ENCODE measurements around the gene TMEM200B. TPM values are rescaled to one million over a fixed set of nuclear protein-coding genes. Genes with fewer than 3 reads are reported as not detected.

Gene TMEM200B
- total RNA-seq, 1 experiment from 2014 or later, result 12.6 TPM

DNA sequence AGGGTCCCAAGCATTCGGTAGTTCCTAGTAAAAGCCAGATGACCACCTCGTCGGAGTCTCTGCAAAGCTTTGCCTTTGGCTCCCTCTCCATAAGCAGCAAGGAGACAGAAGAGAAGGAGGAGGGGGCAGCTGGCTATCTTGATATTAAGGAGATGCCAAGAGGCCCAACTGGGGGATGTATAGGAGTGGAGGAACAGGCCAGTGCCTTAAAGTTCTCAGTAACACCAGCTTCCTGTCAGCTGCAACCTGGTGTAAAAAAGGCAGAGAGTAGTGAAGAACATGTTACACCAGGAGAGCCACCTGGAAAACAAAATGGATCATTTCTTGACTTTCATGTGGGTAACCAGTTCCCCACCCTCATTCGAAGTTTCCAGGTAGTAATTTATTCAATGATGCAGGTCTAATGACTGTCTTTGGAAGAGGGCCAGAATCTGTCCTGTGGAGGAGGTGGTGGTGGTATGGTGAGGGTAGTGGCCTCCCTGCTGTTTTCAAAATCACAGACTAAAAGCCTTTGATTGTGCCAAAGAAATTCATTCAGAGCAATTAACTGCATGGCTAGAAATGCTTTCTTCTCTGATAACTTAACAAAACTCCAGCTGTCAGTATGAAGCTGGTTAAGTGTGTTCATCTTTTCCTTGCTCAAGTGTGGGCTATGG lies 27.3 kb downstream of the TMEM200B start:
- H3K27ac Mint-ChIP-seq, result peak overlapping the region in 1 of 3 experiments; percentile 28; a peak in 1 of 7 replicates

More for the DNA sequence above, 27.3 kb downstream of the TMEM200B start:
- no peak overlapping the region for H2BK5ac ChIP-seq (ENCODE audit: insufficient read length, low read length)
- Mint-ChIP-seq H3K9me3 (peaks cover 0 to 6% of the 10 kb centered on the region in 2 experiments; a peak in 1 of 5 replicates), H3K27me3 (ENCODE audit: low read depth) (no peaks in the 10 kb centered on the region), H3K4me3 (no peak overlapping the region), H3K36me3 (ENCODE audit: insufficient read depth in 1 of 3, low read depth in 3 of 3) (peaks cover 20 to 37% (median 23%) of the 10 kb centered on the region in 3 experiments; a peak in 6 of 7 replicates), H3K4me1 (peaks cover 9 to 11% of the 10 kb centered on the region in 2 experiments)
- no peaks in the 10 kb centered on the region for H3K9me3 ChIP-seq (ENCODE audit: control insufficient read depth, low read depth, low read length)
- no peak overlapping the region for H3K14ac ChIP-seq (ENCODE audit: insufficient read depth, low read length)
- H4K91ac ChIP-seq (ENCODE audit: insufficient read length, low read depth, low read length), result no peak overlapping the region
- H4K20me1 ChIP-seq (ENCODE audit: control insufficient read depth, insufficient read depth, insufficient read length), result no peaks in the 10 kb centered on the region
- H3K56ac ChIP-seq (ENCODE audit: insufficient read length, low read depth, low read length), result no peak overlapping the region
- no CpG with 5 or more reads among the region's 4 CpGs for WGBS (ENCODE audit: extremely low coverage, insufficient read length, low lambda C conversion rate)
- H3K9ac ChIP-seq (ENCODE audit: extremely low read depth, insufficient read length, low read length), result no peak overlapping the region
- H2AFZ ChIP-seq (ENCODE audit: low read length), result no peak overlapping the region
- no peak overlapping the region for H3K4ac ChIP-seq (ENCODE audit: low read depth, low read length)
- no peak overlapping the region for H3T11ph ChIP-seq (ENCODE audit: low read length)
- H3K23me2 ChIP-seq (ENCODE audit: insufficient read length, low read depth, low read length, poor library complexity, severe bottlenecking), result no peaks in the 10 kb centered on the region
- H3K18ac ChIP-seq (ENCODE audit: insufficient read length, low read depth, low read length), result no peak overlapping the region
- no peak overlapping the region for H2BK20ac ChIP-seq (ENCODE audit: low read depth, low read length, poor library complexity, severe bottlenecking)
- no peak overlapping the region for H4K8ac ChIP-seq (replicated peaks; ENCODE audit: insufficient read length, low read depth, low read length)
- no peaks in the 10 kb centered on the region for H3K4me1 ChIP-seq (ENCODE audit: insufficient read depth, low read length)
- H2BK15ac ChIP-seq (ENCODE audit: low read depth, low read length), result no peak overlapping the region
- no peak overlapping the region for H4K5ac ChIP-seq (ENCODE audit: insufficient read length, low read depth, low read length)
- H2BK12ac ChIP-seq (ENCODE audit: insufficient read length, low read depth, low read length), result no peak overlapping the region
- DNase-seq, result no peak
- H3K27ac ChIP-seq (ENCODE audit: insufficient read length, low read depth, low read length), result no peak overlapping the region
- no peaks in the 10 kb centered on the region for H3K79me1 ChIP-seq (ENCODE audit: insufficient read depth, low read depth, low read length, poor library complexity, severe bottlenecking)
- no peaks in the 10 kb centered on the region for H3K79me2 ChIP-seq (ENCODE audit: insufficient read depth, low read length)
- no peak overlapping the region for H2AK5ac ChIP-seq (ENCODE audit: insufficient read length, low read length)
- H3K23ac ChIP-seq (ENCODE audit: insufficient read length, low read depth, low read length), result no peak overlapping the region
- H3K4me2 ChIP-seq (ENCODE audit: insufficient read depth, insufficient read length, low read length), result no peak overlapping the region
- TF ChIP-seq, protein P1, sequence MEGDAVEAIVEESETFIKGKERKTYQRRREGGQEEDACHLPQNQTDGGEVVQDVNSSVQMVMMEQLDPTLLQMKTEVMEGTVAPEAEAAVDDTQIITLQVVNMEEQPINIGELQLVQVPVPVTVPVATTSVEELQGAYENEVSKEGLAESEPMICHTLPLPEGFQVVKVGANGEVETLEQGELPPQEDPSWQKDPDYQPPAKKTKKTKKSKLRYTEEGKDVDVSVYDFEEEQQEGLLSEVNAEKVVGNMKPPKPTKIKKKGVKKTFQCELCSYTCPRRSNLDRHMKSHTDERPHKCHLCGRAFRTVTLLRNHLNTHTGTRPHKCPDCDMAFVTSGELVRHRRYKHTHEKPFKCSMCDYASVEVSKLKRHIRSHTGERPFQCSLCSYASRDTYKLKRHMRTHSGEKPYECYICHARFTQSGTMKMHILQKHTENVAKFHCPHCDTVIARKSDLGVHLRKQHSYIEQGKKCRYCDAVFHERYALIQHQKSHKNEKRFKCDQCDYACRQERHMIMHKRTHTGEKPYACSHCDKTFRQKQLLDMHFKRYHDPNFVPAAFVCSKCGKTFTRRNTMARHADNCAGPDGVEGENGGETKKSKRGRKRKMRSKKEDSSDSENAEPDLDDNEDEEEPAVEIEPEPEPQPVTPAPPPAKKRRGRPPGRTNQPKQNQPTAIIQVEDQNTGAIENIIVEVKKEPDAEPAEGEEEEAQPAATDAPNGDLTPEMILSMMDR (conservative IDR thresholded peaks at IDR 0.05), result no peak
- no peaks in the 10 kb centered on the region for H3K27me3 ChIP-seq (ENCODE audit: insufficient read depth, low read length)
- H2BK120ac ChIP-seq (ENCODE audit: low read depth, low read length, poor library complexity, severe bottlenecking), result no peak overlapping the region
